ENCODE data around the gene PLP2. TPM values are rescaled to one million over a fixed set of nuclear protein-coding genes. Genes with fewer than 3 reads are reported as not detected.
A peak's percentile ranks its signal among the peaks of the same experiment; 100 is the strongest.
"Not testable (repeated sequence)": the region's sequence is repeated elsewhere in the genome, so short reads cannot be mapped to it uniquely, and the experiment has no call there.

Gene PLP2
- total RNA-seq (2022) (222 and 273 TPM in 2 replicates), Bru-seq, nascent RNA (percentile 87 among the genes with signal in this experiment), BruChase-seq, experiment 1, labeled RNA remaining after a 6-hour chase (percentile 98 among the genes with signal in this experiment), BruChase-seq, experiment 2, labeled RNA remaining after a 2-hour chase (percentile 96 among the genes with signal in this experiment)
- long read RNA-seq, transcript PLP2-202 (5 exons, 1,079 nt): major isoform, 230 of 232 reads
- long read RNA-seq, partial matches to known transcripts: 2 of 232 reads
- long read RNA-seq, other reads (novel, unspliced or antisense): 0 of 232 reads

GRCh38 chrX:49171752-49172279 lies at the start of gene PLP2:
Gene PLP2, plus strand, starts transcription at chrX:49171898. Its CDS starts 103 bp downstream, at chrX:49172001.
- intact Hi-C loops (cut with micrococcal nuclease; ENCODE audit: unreplicated experiment): no loop called here
- Mint-ChIP-seq H3K9me3 (ENCODE audit: low read depth, unreplicated experiment) (no peaks in the 10 kb centered on the region), H3K36me3 (ENCODE audit: insufficient read depth, unreplicated experiment) (peaks cover 63% of the 10 kb centered on the region), H3K27me3 (ENCODE audit: unreplicated experiment) (no peaks in the 10 kb centered on the region), H3K4me1 (ENCODE audit: low read depth, unreplicated experiment) (peaks cover 34% of the 10 kb centered on the region), H3K4me3 (ENCODE audit: low read depth, unreplicated experiment) (peak within 1 kb of the TSS; percentile 88), H3K27ac (ENCODE audit: unreplicated experiment) (peak within 1 kb of the TSS; percentile 85)
- CTCF ChIA-PET: no interaction called here
- peak; percentile 82 for DNase-seq
- no peak for TF ChIP-seq CTCF (IDR thresholded peaks at IDR 0.05; ENCODE audit: unreplicated experiment)
- no TSS peak for BruUV-seq (replicated peaks)

- Mint-ChIP-seq H3K9me3 (ENCODE audit: low read depth, unreplicated experiment) (no peaks in the 10 kb centered on the region), H3K27me3 (ENCODE audit: unreplicated experiment) (no peaks in the 10 kb centered on the region), H3K36me3 (ENCODE audit: insufficient read depth, unreplicated experiment) (peaks cover 36% of the 10 kb centered on the region), H3K4me1 (ENCODE audit: low read depth, unreplicated experiment) (peaks cover 28% of the 10 kb centered on the region), H3K27ac (ENCODE audit: unreplicated experiment) (peak overlapping the region; percentile 95), H3K4me3 (ENCODE audit: low read depth, unreplicated experiment) (peak overlapping the region; percentile 99)
- DNase-seq: no peak
- intact Hi-C loops (cut with micrococcal nuclease; ENCODE audit: unreplicated experiment): no loop called here
- CTCF ChIA-PET: no interaction called here
- TF ChIP-seq CTCF (IDR thresholded peaks at IDR 0.05; ENCODE audit: unreplicated experiment): no peak
- no TSS peak for BruUV-seq (replicated peaks)
These were observed 49.2 kb upstream of the PLP2 start for GRCh38 chrX:49122499-49122898.

GRCh38 chrX:49127742-49128258 lies 43.9 kb upstream of the PLP2 start:
- peaks cover 10% of the 10 kb centered on the region for H3K36me3 Mint-ChIP-seq (ENCODE audit: insufficient read depth, unreplicated experiment)
- H3K4me1 Mint-ChIP-seq (ENCODE audit: low read depth, unreplicated experiment); DNase-seq; H3K27me3 Mint-ChIP-seq (ENCODE audit: unreplicated experiment); intact Hi-C loops (cut with micrococcal nuclease; ENCODE audit: unreplicated experiment); H3K27ac Mint-ChIP-seq (ENCODE audit: unreplicated experiment); H3K4me3 Mint-ChIP-seq (ENCODE audit: low read depth, unreplicated experiment); BruUV-seq (replicated peaks); CTCF ChIA-PET; H3K9me3 Mint-ChIP-seq (ENCODE audit: low read depth, unreplicated experiment): not testable (repeated sequence)

GRCh38 chrX:49129427-49129826 lies 42.3 kb upstream of the PLP2 start:
- Mint-ChIP-seq H3K4me1 (ENCODE audit: low read depth, unreplicated experiment) (no peaks in the 10 kb centered on the region), H3K36me3 (ENCODE audit: insufficient read depth, unreplicated experiment) (no peaks in the 10 kb centered on the region)
- intact Hi-C loops (cut with micrococcal nuclease; ENCODE audit: unreplicated experiment): no loop called here

GRCh38 chrX:49132275-49132674 lies 39.4 kb upstream of the PLP2 start:
- H3K4me1 Mint-ChIP-seq (ENCODE audit: low read depth, unreplicated experiment); CTCF ChIA-PET; BruUV-seq (replicated peaks); intact Hi-C loops (cut with micrococcal nuclease; ENCODE audit: unreplicated experiment); H3K4me3 Mint-ChIP-seq (ENCODE audit: low read depth, unreplicated experiment); H3K36me3 Mint-ChIP-seq (ENCODE audit: insufficient read depth, unreplicated experiment); H3K27me3 Mint-ChIP-seq (ENCODE audit: unreplicated experiment); H3K9me3 Mint-ChIP-seq (ENCODE audit: low read depth, unreplicated experiment); DNase-seq; H3K27ac Mint-ChIP-seq (ENCODE audit: unreplicated experiment): not testable (repeated sequence)

More at GRCh38 chrX:49129427-49129826, 42.3 kb upstream of the PLP2 start:
- no TSS peak for BruUV-seq (replicated peaks)
- no peak for TF ChIP-seq CTCF (IDR thresholded peaks at IDR 0.05; ENCODE audit: unreplicated experiment)
- Mint-ChIP-seq H3K9me3 (ENCODE audit: low read depth, unreplicated experiment) (no peaks in the 10 kb centered on the region), H3K27me3 (ENCODE audit: unreplicated experiment) (no peaks in the 10 kb centered on the region), H3K27ac (ENCODE audit: unreplicated experiment) (no peak overlapping the region), H3K4me3 (ENCODE audit: low read depth, unreplicated experiment) (no peak overlapping the region)
- DNase-seq: no peak
- CTCF ChIA-PET: no interaction called here
